ENCODE data around the gene NAGA.

The NAGA gene

DNA sequence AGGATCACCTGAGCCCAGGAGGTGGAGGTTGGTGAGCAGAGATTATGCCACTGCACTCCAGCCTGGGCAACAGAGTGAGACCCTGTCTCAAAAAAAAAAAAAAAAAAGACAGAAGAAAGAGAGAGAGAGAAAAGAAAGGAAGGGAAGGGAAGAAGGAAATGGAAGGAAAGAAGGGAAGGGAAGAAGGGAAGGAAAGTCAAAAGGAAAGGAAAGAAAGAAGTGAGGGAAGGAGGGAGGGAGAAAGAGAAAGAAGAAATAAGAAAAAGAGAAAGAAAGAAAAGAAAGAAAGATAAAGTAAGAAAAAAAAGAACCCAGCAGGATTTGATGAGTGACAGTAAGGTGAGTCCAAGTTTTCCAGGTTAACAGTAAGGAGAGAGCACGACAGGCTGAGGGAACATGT is 52.4 kb downstream of the NAGA start:
- no peaks in the 10 kb centered on the region for H3K79me2 ChIP-seq (ENCODE audit: control insufficient read depth, low read length)
- no peak overlapping the region for H3K4me3 ChIP-seq (ENCODE audit: low read length)
- peaks cover 21% of the 10 kb centered on the region for H3K27me3 ChIP-seq (ENCODE audit: control insufficient read depth, low read length)
- no peaks in the 10 kb centered on the region for H3K9me3 ChIP-seq (ENCODE audit: control insufficient read depth, insufficient read depth, low read length)
- no peak overlapping the region for H3K4me2 ChIP-seq (ENCODE audit: low read length)
- no peaks in the 10 kb centered on the region for H3F3A ChIP-seq (ENCODE audit: control insufficient read depth, insufficient read depth)
- TF ChIP-seq EZH2phosphoT487 (IDR thresholded peaks at IDR 0.05; ENCODE audit: borderline replicate concordance, low read length) = no peak
- TF ChIP-seq CTCF (IDR thresholded peaks at IDR 0.05; ENCODE audit: low read depth, low read length, poor library complexity, severe bottlenecking) = no peak
- peaks cover 13% of the 10 kb centered on the region for H3K4me1 ChIP-seq (ENCODE audit: control insufficient read depth, low read length)
- no peaks in the 10 kb centered on the region for H4K20me1 ChIP-seq (ENCODE audit: control insufficient read depth, insufficient read depth, low read depth, low read length)
- H3K27ac ChIP-seq (ENCODE audit: low read depth, low read length) = no peak overlapping the region
- no peaks in the 10 kb centered on the region for H3K9me2 ChIP-seq (replicated peaks; ENCODE audit: control insufficient read depth, low read length)
- no peaks in the 10 kb centered on the region for H3K36me3 ChIP-seq (ENCODE audit: control insufficient read depth, low read length)

DNA sequence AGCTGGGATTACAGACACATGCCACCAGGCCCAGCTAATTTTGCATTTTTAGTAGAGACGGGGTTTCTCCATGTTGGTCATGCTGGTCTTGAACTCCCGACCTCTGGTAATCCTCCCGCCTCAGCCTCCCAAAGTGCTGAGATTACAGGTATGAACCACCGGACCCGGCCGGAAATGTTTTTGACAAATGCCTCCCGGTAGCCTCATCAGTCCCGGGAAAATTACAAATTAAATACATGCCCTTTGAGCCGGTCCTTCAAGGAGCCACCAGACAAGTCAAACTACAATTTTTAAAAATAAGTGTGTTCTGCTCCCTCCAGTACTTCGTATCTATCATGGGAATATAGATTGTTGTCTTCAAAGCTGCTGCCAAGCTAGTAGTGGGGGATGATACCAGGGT is 54.5 kb downstream of the NAGA start:
- Histone ChIP-seq H3K9me2 (replicated peaks; ENCODE audit: control insufficient read depth, low read length) (no peaks in the 10 kb centered on the region), H3K9me3 (ENCODE audit: control insufficient read depth, insufficient read depth, low read length) (peaks cover 2% of the 10 kb centered on the region), H3F3A (ENCODE audit: control insufficient read depth, insufficient read depth) (no peaks in the 10 kb centered on the region), H3K4me1 (ENCODE audit: control insufficient read depth, low read length) (0 out of 2 replicates have a peak, but pooled peaks cover 2% of the 10 kb centered on the region), H3K27me3 (ENCODE audit: control insufficient read depth, low read length) (peaks cover 21% of the 10 kb centered on the region), H3K36me3 (ENCODE audit: control insufficient read depth, low read length) (no peaks in the 10 kb centered on the region), H3K27ac (ENCODE audit: low read depth, low read length) (no peak overlapping the region), H4K20me1 (ENCODE audit: control insufficient read depth, insufficient read depth, low read depth, low read length) (no peaks in the 10 kb centered on the region), H3K79me2 (ENCODE audit: control insufficient read depth, low read length) (no peaks in the 10 kb centered on the region), H3K4me2 (ENCODE audit: low read length) (no peak overlapping the region), H3K4me3 (ENCODE audit: low read length) (no peak overlapping the region)
- TF ChIP-seq EZH2phosphoT487 (IDR thresholded peaks at IDR 0.05; ENCODE audit: borderline replicate concordance, low read length) = no peak
- no peak for TF ChIP-seq CTCF (IDR thresholded peaks at IDR 0.05; ENCODE audit: low read depth, low read length, poor library complexity, severe bottlenecking)

GRCh38 chr22:42013385-42013784 is 57.2 kb downstream of the NAGA start:
- Histone ChIP-seq H3K9me3 (ENCODE audit: control insufficient read depth, insufficient read depth, low read length) (peaks cover 16% of the 10 kb centered on the region), H3K27ac (ENCODE audit: low read depth, low read length) (no peak overlapping the region), H3K4me3 (ENCODE audit: low read length) (no peak overlapping the region), H3K36me3 (ENCODE audit: control insufficient read depth, low read length) (no peaks in the 10 kb centered on the region), H3K9me2 (replicated peaks; ENCODE audit: control insufficient read depth, low read length) (no peaks in the 10 kb centered on the region), H3F3A (ENCODE audit: control insufficient read depth, insufficient read depth) (no peaks in the 10 kb centered on the region), H3K4me2 (ENCODE audit: low read length) (no peak overlapping the region), H3K27me3 (ENCODE audit: control insufficient read depth, low read length) (peaks cover 17% of the 10 kb centered on the region), H3K4me1 (ENCODE audit: control insufficient read depth, low read length) (0 out of 2 replicates have a peak, but pooled peaks cover 2% of the 10 kb centered on the region), H4K20me1 (ENCODE audit: control insufficient read depth, insufficient read depth, low read depth, low read length) (no peaks in the 10 kb centered on the region), H3K79me2 (ENCODE audit: control insufficient read depth, low read length) (no peaks in the 10 kb centered on the region)
- TF ChIP-seq EZH2phosphoT487 (IDR thresholded peaks at IDR 0.05; ENCODE audit: borderline replicate concordance, low read length) (no peak), CTCF (IDR thresholded peaks at IDR 0.05; ENCODE audit: low read depth, low read length, poor library complexity, severe bottlenecking) (no peak)

Measured in DOHH2 (cell line).